HepG2 (cell line): ENCODE results near the gene VPS9D1. TPM values are rescaled to one million over a fixed set of nuclear protein-coding genes. Genes with fewer than 3 reads are reported as not detected.

Source experiments
- ATAC-seq: fragments of 200-7000 bp; cut with Tn5 transposase; 3 replicates; pipeline ENCODE4 v1.9.1; 2020; ENCODE audit warnings: mild to moderate bottlenecking, moderate library complexity
- BruUV-seq: library from RNA; stranded (reverse); fragments of 400-500 nt; replicated peaks from 2 replicates; lab custom pipeline; 2021; lab: Mats Ljungman, UMichigan
- CTCF ChIA-PET: fragments of 300-600 bp; formaldehyde crosslinking; extraction: SDS; loops from one replicate; lab custom pipeline; 2021; ENCODE audit warnings: low total read pairs, inconsistent platforms, low intra/inter-chr PET ratio; lab: Yijun Ruan, JAX
- POLR2A ChIA-PET: fragments of 350-600 bp; sonication (Branson Sonifier 250); formaldehyde crosslinking; loops from one replicate; lab custom pipeline; 2020; ENCODE audit warnings: antibody characterized with exemption, inconsistent platforms; lab: Yijun Ruan, JAX
- DNase-seq: peaks from one replicate; pipeline ENCODE4 v3.0.0-alpha.2; 2015; ENCODE audit warnings: low spot score
- FAIRE-seq: peaks from 3 replicates; lab custom pipeline; 2011; peaks lifted over from hg19 to GRCh38; lab: Jason Lieb, UNC
- H2AFZ ChIP-seq: one replicate; pipeline ENCODE4 v1.6.1; 2011; ENCODE audit warnings: low read length, inconsistent platforms
- H3K27ac ChIP-seq: fragments of 300-600 bp; 3 replicates; pipeline ENCODE4 v1.8.0; 2011; ENCODE audit warnings: mixed run types, mild to moderate bottlenecking, mixed read lengths, low read length, inconsistent platforms; ENCODE audit not compliant: insufficient read depth; ENCODE audit errors: extremely low read length
- H3K27me3 ChIP-seq, 2 experiments: fragments of 200-600 bp in 1 of 2; 2 replicates in 1 of 2; 3 replicates in 1 of 2; pipeline versions ENCODE4 v1.6.0 to v1.8.0; 2011; ENCODE audit warnings: low read length in 2 of 2, mild to moderate bottlenecking in 2 of 2, moderate library complexity in 2 of 2, inconsistent platforms in 1 of 2; ENCODE audit not compliant: insufficient read depth in 2 of 2, control insufficient read depth in 1 of 2
- H3K36me3 ChIP-seq, 2 experiments: fragments of 200-600 bp in 1 of 2; replicated peaks in 1 of 2; 2 replicates in 1 of 2; 3 replicates in 1 of 2; pipeline versions ENCODE4 v1.5.1 to v1.8.0; 2011; ENCODE audit warnings: low read length in 2 of 2, inconsistent platforms in 1 of 2; ENCODE audit not compliant: insufficient read depth in 2 of 2, control insufficient read depth in 1 of 2
- H3K4me1 ChIP-seq: 2 replicates; pipeline ENCODE4 v1.5.1; 2012; ENCODE audit warnings: low read length, inconsistent platforms; ENCODE audit not compliant: insufficient read depth
- H3K4me2 ChIP-seq: 2 replicates; pipeline ENCODE4 v1.6.0; 2011; ENCODE audit warnings: low read depth, low read length, inconsistent platforms
- H3K4me3 ChIP-seq, 3 experiments: fragments of 200-600 bp in 1 of 3; sonication (generic), shearing (Covaris generic) in 1 of 3; replicated peaks in 1 of 3; 2 replicates each; pipeline ENCODE4 v1.5.1; 2011 to 2016; ENCODE audit warnings: low read length in 3 of 3, inconsistent platforms in 2 of 3, low read depth in 2 of 3, mild to moderate bottlenecking in 2 of 3, control low read depth in 1 of 3, mixed read lengths in 1 of 3; ENCODE audit not compliant: insufficient read depth in 1 of 3
- H3K79me2 ChIP-seq: one replicate; pipeline ENCODE4 v1.6.1; 2011; ENCODE audit warnings: low read length, inconsistent platforms; ENCODE audit not compliant: insufficient read depth
- H3K9ac ChIP-seq: 2 replicates; pipeline ENCODE4 v1.6.0; 2011; ENCODE audit warnings: mild to moderate bottlenecking, low read depth, low read length, inconsistent platforms; ENCODE audit not compliant: insufficient read depth
- H3K9me3 ChIP-seq: 2 replicates; pipeline ENCODE4 v1.5.1; 2012; ENCODE audit warnings: mild to moderate bottlenecking, low read length
- H4K20me1 ChIP-seq: 2 replicates; pipeline ENCODE4 v1.6.0; 2011; ENCODE audit warnings: inconsistent platforms, mild to moderate bottlenecking, low read length, moderate library complexity; ENCODE audit not compliant: insufficient read depth
- E2F1 ChIP-seq: sonication (generic); formaldehyde crosslinking; IDR thresholded peaks from 2 replicates; pipeline ENCODE4 v1.5.0; 2020; ENCODE audit warnings: missing genetic modification reagents
- EED ChIP-seq: sonication (generic); formaldehyde crosslinking; IDR thresholded peaks from 2 replicates; pipeline ENCODE4 v1.5.0; 2020; ENCODE audit warnings: mild to moderate bottlenecking, missing genetic modification reagents
- ELK4 ChIP-seq: sonication (generic); formaldehyde crosslinking; IDR thresholded peaks from 2 replicates; pipeline ENCODE4 v1.9.0; 2021; ENCODE audit warnings: missing genetic modification reagents, borderline replicate concordance
- ETV6 ChIP-seq: sonication (generic); formaldehyde crosslinking; conservative IDR thresholded peaks from 2 replicates; pipeline ENCODE4 v1.4.0; 2020; ENCODE audit warnings: missing genetic modification reagents
- FLYWCH1 ChIP-seq: sonication (generic); formaldehyde crosslinking; IDR thresholded peaks from 2 replicates; pipeline ENCODE4 v1.8.1; 2023; ENCODE audit warnings: mild to moderate bottlenecking, missing genetic modification reagents
- GFI1 ChIP-seq: sonication (generic); formaldehyde crosslinking; IDR thresholded peaks from 2 replicates; pipeline ENCODE4 v1.5.0; 2020; ENCODE audit warnings: missing genetic modification reagents, mild to moderate bottlenecking, borderline replicate concordance
- HDAC1 ChIP-seq: sonication (generic); formaldehyde crosslinking; IDR thresholded peaks from 2 replicates; pipeline ENCODE4 v1.5.1; 2020; ENCODE audit warnings: mild to moderate bottlenecking, missing genetic modification reagents
- MAF1 ChIP-seq: sonication (generic); formaldehyde crosslinking; IDR thresholded peaks from 2 replicates; pipeline ENCODE4 v1.5.0; 2020; ENCODE audit warnings: missing genetic modification reagents, borderline replicate concordance
- MIER2 ChIP-seq: IDR thresholded peaks from 2 replicates; pipeline ENCODE4 v1.6.1; 2016; ENCODE audit warnings: missing biosample characterization, missing genetic modification reagents
- MYNN ChIP-seq: sonication (generic); formaldehyde crosslinking; IDR thresholded peaks from 2 replicates; pipeline ENCODE4 v1.4.0; 2020; ENCODE audit warnings: mild to moderate bottlenecking, low read depth, missing genetic modification reagents
- SKIL ChIP-seq: sonication (generic); formaldehyde crosslinking; IDR thresholded peaks from 2 replicates; pipeline ENCODE4 v1.8.0; 2022; ENCODE audit warnings: missing genetic modification reagents, mild to moderate bottlenecking, moderate library complexity, borderline replicate concordance
- SMYD3 ChIP-seq: sonication (generic); formaldehyde crosslinking; IDR thresholded peaks from 2 replicates; pipeline ENCODE4 v1.8.1; 2023; ENCODE audit warnings: mild to moderate bottlenecking, missing genetic modification reagents
- SRY ChIP-seq: sonication (generic); formaldehyde crosslinking; IDR thresholded peaks from 2 replicates; pipeline ENCODE4 v1.8.0; 2022; ENCODE audit warnings: mild to moderate bottlenecking, missing genetic modification reagents
- TFAP4 ChIP-seq: sonication (generic); IDR thresholded peaks from 2 replicates; pipeline ENCODE4 v1.6.1; 2016; ENCODE audit warnings: low read depth, borderline replicate concordance
- ZFP1 ChIP-seq: IDR thresholded peaks from 2 replicates; pipeline ENCODE4 v1.6.1; 2016
- ZNF138 ChIP-seq: sonication (generic); formaldehyde crosslinking; IDR thresholded peaks from 2 replicates; pipeline ENCODE4 v1.5.0; 2020; ENCODE audit warnings: mild to moderate bottlenecking, low read depth, missing genetic modification reagents
- ZNF274 ChIP-seq: sonication (generic); formaldehyde crosslinking; IDR thresholded peaks from 2 replicates; pipeline ENCODE4 v1.5.1; 2020; ENCODE audit warnings: mild to moderate bottlenecking, missing genetic modification reagents
- ZNF484 ChIP-seq: sonication (generic); formaldehyde crosslinking; IDR thresholded peaks from 2 replicates; pipeline ENCODE4 v1.5.1; 2020; ENCODE audit warnings: mild to moderate bottlenecking, low read depth, missing genetic modification reagents, borderline replicate concordance
- WGBS: methylation state at CpG from one replicate; pipeline ENCODE4 v1.1.6; 2017; ENCODE audit warnings: low lambda C conversion rate; 5-methylcytosine and 5-hydroxymethylcytosine counted together
- in situ Hi-C: cut with HindIII; loops from 2 replicates; pipeline ENCODE4 v1.10.0; 2017; ENCODE audit warnings: low pct_unique_long_range_greater_than_20kb; ENCODE audit not compliant: extremely low pct_ligation_motif_present
- intact Hi-C: fragments of 100-400 bp; cut with micrococcal nuclease; formaldehyde crosslinking; loops from one replicate; pipeline ENCODE4 v1.10.0; 2022; ENCODE audit not compliant: unreplicated experiment
- polyA plus RNA-seq, 8 experiments: library from polyadenylated mRNA; depleted of rRNA in 3 of 8; stranded (reverse) in 7 of 8; unstranded in 1 of 8; fragments of >200 nt; fragmentation: Illumina TruSeq in 4 of 8; extraction: Trizol in 4 of 8; gene quantifications; 2 replicates each; pipeline versions ENCODE4 v1.2.1 to v1.2.3, GENCODE V29; 2011 to 2016; ENCODE audit warnings: low read depth in 4 of 8, missing spikeins in 1 of 8, mixed read lengths in 1 of 8; ENCODE audit not compliant: insufficient read depth in 1 of 8
- total RNA-seq, 5 experiments: library from RNA; depleted of rRNA; stranded (reverse); fragments of >200 nt; fragmentation: Illumina TruSeq; extraction: Trizol; gene quantifications; 2 replicates each; pipeline ENCODE4 v1.2.3, GENCODE V29; 2016; ENCODE audit warnings: low read depth in 1 of 5

Gene VPS9D1
- total and polyA plus RNA-seq, 2 of the 13 experiments (the other 11 are each of a cell fraction or from before 2014, with no cell fraction given): 10.1 to 13.2 TPM

- POLR2A ChIA-PET: interaction anchor here (0.7 to 3.2 kb wide), 8 partner anchors 8 to 136 kb away, joined by 3 to 32 read pairs (median 8); partner anchors contain the start of genes CHMP1A and SPATA33
- intact Hi-C loops: loop anchor here (2.0 kb wide), 2 partner anchors 13 to 17 kb away; partner anchors contain the start of gene SPATA2L
- FAIRE-seq: peak; percentile 100
- peak; percentile 91; the same call in 1 of the 2 replicates for TF ChIP-seq SKIL (CRISPR knock-in tag)
- peak; percentile 77; the same call in 1 of the 2 replicates for TF ChIP-seq ETV6 (CRISPR knock-in tag)
- TF ChIP-seq E2F1 (CRISPR knock-in tag): peak; percentile 26; the same call in 1 of the 2 replicates
- TF ChIP-seq SRY (CRISPR knock-in tag): peak; percentile 99
- no peak; the same call in 1 of the 2 replicates for TF ChIP-seq ZNF138 (CRISPR knock-in tag)
- peak; percentile 82 for TF ChIP-seq MIER2 (CRISPR knock-in tag)
- 0 out of 2 replicates have a peak, but pooled peaks have one; percentile 85 for TF ChIP-seq FLYWCH1 (CRISPR knock-in tag)
- TF ChIP-seq GFI1: peak; percentile 79
- peak; percentile 100 for TF ChIP-seq SMYD3 (CRISPR knock-in tag)
- peak; percentile 83; the same call in 1 of the 2 replicates for TF ChIP-seq MAF1 (CRISPR knock-in tag)
- peak; percentile 99 for TF ChIP-seq HDAC1
- TF ChIP-seq ZNF274 (CRISPR knock-in tag): peak; percentile 95; the same call in 1 of the 2 replicates
- peak; percentile 21; the same call in 1 of the 2 replicates for TF ChIP-seq ZNF484 (CRISPR knock-in tag)
- TF ChIP-seq ZFP1 (CRISPR knock-in tag): peak; percentile 95
- TF ChIP-seq TFAP4: peak; percentile 93
- TF ChIP-seq ELK4: peak; percentile 51; the same call in 1 of the 2 replicates
- peak; percentile 80 for TF ChIP-seq EED
- no peak for TF ChIP-seq MYNN (CRISPR knock-in tag)
Measured at GRCh38 chr16:89687092-89687940, 33.4 kb downstream of the VPS9D1 start.

More at GRCh38 chr16:89687092-89687940, 33.4 kb downstream of the VPS9D1 start:
- CTCF ChIA-PET: interaction anchor here (1.3 kb wide), 1 partner anchor 13 kb away, joined by 3 read pairs; no protein-coding TSS in a partner anchor
- Histone ChIP-seq H3K4me1 (peaks cover 69% of the 10 kb centered on the region), H3K4me3 (peak overlapping the region; percentile 22 to 50 (median 35); a peak in 5 of 6 replicates), H2AFZ (no peak overlapping the region), H3K79me2 (no peaks in the 10 kb centered on the region), H3K9ac (peak overlapping the region; percentile 71), H3K4me2 (peak overlapping the region; percentile 83), H3K27me3 (no peaks in the 10 kb centered on the region), H3K9me3 (peaks cover 15% of the 10 kb centered on the region), H4K20me1 (no peaks in the 10 kb centered on the region), H3K36me3 (no peaks in the 10 kb centered on the region), H3K27ac (peak overlapping the region; percentile 89)
- TSS peak; percentile 93 for BruUV-seq
- WGBS: 4% methylated on average over 28 of the region's 42 CpGs
- DNase-seq: peak; percentile 99
- in situ Hi-C loops: no loop called here
- ATAC-seq: peak; percentile 93
